ENCODE measurements around the gene GAL3ST1. TPM values are rescaled to one million over a fixed set of nuclear protein-coding genes. Genes with fewer than 3 reads are reported as not detected.
A peak's percentile ranks its signal among the peaks of the same experiment; 100 is the strongest.
"Not testable (repeated sequence)": the region's sequence is repeated elsewhere in the genome, so short reads cannot be mapped to it uniquely, and the experiment has no call there.

The GAL3ST1 gene
- total RNA-seq, 1 donor from 2014 or later = not detected

DNA sequence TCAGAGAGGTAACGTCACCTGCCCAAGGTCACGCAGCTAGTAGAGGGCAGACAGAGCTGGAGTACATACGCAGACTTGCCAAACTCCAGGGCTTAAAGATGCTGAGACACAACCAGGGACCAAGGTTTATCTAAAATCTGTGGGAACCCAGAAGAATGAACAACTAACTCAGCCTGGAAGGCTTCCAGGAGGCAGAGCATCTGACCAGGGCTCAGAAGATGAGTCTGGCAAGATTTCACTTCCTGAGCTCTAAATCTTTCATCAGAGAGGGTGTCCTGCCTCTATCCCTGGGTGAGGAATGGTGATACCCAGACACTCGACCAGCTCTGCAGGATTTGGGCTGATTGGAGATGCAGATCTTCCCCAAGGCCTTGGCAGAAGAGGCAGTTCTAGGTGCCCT, 9.1 kb downstream of the GAL3ST1 start:
- DNase-seq (ENCODE audit: low read depth) = no peak

DNA sequence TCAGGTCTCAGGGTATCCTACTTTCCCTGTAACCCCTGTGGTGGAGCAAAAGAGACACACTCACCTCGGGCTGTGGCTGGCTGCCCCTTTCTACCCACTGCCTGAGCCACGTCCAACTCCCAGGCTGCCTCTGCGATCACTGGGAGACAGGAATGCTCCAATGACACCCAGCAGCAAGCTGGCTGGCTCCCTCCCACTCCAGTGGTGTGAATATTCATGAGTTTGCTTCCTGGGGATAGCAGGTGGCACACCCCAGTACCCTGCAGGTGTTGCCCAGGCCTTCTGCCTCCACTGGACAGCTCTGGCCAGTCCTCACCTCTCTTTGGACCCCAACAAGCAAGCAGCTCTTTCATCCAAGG, 9.7 kb downstream of the GAL3ST1 start:
- no peak for DNase-seq (ENCODE audit: low read depth)

DNA sequence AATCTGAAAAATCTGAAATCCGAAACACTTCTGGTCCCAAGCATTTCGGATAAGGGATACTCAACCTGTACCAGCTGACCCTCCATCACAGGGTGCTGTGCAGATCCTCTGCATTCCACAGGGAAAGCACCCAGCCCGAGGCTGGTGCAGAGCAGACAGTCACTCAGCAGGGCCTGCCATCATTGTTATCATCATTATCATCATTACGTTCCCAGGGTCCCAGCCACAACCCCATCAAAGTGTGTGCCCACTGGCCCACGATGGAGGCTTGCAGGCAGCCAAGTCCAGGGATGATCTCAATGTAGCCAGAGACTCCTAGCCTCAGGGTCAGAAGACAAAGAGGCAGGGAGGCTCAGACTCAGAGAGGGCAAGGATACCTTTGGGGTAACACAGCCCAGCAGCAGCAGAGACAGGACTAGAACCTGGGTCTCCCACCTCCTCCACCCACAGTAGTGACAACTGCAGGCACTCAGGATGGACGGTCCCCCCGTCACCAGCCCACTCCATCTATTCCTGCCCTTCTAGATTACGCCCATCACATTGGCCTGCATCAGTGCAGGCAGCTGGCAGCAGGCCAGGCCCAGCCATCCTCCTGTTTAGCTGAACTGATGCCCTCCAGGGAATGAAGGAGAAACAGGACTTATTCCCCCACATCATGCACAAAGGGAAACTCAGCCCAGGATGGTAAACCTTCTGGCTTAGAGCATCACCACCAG, 10.3 kb downstream of the GAL3ST1 start:
- DNase-seq (ENCODE audit: low read depth) = no peak

DNA sequence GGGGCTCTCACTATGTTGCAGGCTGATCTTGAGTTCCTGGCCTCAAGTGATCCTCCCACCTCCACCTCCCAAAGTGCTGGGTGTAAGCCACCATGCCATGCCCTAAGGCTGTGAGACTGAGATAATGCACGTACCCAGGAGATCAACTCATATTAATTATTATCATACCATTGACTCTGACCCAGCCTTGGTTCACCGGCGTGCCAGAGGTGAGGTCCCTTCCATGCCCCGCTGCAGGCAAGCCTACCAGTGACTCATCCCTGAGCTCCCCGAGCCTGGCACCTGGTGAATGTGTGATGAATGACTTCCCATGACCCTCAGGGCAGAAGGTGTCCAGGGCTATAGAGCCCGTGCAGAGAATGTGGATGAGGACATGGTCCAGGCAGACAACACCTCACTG, 12.1 kb downstream of the GAL3ST1 start:
- no peak for DNase-seq (ENCODE audit: low read depth)

DNA sequence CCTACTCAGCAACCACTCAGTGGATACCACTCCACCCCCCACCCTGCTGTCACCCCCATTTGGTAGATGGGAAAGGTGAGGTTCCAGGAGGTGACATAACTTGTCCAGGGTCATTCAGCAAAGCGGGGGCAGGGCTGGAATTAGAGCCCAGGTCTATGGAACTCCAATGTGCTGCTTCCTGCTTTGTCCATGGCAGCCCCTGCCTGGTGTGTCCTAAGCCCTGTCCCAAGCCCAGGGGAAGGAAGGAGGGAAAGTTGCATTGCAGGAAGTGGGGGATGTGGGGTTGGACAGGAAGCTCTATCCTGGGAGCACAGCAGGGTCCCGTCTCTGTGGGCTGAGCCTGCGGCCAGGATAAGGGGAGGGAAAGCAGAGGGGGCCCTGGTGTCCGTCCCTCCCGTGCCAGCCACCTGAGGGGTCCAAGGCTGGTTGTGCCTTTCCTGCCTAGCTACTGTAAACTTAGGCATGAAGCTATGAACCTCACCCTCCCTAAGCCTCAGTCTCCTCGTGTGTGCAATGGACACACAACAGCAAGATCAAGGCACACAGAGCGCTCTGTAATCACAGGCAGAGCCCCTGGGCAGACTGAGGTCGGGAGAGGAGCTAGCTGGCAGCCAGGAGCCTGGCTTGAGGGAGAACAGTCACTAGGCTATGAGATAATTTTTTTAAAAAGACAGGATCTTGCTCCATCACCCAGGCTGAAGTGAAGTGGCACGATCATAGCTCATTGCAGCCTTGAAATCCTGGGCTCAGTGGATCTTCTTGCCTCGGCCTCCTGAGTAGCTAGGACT, 12.9 kb downstream of the GAL3ST1 start:
- DNase-seq (ENCODE audit: low read depth) = no peak

DNA sequence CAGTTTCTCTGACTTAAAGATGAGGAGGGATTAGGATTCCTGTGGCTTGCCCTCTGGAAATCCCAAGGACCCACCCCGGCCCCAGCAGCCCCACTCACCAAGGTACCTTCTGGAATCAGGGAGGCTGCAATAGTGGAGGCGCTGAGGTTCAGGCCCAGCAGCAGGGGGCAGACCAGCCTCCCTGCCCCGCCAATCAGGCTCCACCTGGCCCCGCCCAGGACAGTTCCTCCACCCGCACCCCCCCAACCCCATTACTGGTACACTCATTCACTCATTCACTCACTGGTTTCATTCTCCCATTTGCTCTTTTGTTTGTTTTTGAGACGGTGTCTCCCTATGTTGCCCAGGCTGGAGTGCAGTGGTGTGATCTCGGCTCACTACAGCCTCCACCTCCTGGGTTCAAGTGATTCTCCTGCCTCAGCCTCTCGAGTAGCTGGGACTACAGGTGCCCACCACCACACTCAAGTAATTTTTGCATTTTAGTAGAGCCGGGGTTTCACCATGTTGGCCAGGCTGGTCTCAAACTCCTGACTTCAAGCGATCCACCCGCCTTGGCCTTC, 13.7 kb downstream of the GAL3ST1 start:
- not testable (repeated sequence) for DNase-seq (ENCODE audit: low read depth)

DNA sequence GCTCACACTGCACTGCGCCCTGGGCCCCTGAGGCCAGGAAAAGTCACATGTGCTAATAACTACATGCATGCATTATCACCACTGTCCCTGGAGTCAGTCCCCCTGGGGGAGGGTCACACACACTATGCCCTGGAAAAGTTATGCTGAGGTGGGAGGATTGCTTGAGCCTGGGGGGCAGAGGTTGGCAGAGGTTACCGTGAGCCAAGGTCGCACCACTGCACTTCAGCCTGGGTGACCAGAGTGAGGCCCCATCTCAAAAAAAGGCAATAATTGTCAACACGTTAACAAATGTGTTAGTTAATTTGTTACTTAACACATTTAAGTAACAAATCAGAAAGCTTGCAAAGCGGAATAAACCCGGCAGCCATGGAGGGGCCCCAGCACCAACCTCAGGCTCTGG, 14.6 kb downstream of the GAL3ST1 start:
- no peak for DNase-seq (ENCODE audit: low read depth)

DNA sequence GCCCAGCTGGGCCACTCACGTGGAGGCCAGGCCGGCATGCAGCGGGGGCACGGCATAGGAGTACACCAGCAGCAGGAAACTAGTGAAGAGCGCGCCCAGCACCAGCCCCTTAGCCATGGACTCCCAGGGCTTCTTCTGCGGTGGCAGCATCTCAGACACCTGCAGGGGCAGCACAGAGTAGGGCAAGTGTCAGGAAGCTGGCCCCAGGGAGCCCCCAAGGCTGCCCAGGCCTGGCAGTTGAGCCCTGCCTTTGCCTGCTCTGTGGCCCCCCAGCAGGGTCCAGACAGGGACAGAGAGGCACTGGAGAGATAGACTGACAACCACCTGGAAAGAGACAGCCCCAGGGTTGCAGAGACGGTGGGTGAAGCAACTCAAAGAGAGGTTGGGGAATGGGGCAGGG, 17.2 kb downstream of the GAL3ST1 start:
- DNase-seq (ENCODE audit: low read depth) = no peak

DNA sequence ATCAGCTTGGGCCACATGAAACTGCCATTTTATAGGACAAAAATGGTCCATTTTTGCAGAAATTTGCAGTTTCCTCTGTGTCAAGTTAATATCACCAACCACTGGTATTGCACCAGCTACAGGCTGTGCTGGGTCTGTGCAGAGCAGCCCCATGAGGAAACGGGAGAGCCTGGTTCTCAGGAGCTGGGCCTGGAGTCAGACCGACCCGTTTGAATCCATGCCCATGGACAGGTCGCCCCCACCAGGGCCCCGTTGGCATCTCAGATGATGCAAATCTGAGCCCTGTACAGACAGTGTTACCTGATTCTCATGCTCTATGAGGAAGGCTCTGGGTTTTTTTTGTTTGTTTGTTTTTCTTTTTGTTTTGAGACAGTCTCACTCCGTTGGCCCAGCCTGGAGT, 18.1 kb downstream of the GAL3ST1 start:
- no peak for DNase-seq (ENCODE audit: low read depth)

DNA sequence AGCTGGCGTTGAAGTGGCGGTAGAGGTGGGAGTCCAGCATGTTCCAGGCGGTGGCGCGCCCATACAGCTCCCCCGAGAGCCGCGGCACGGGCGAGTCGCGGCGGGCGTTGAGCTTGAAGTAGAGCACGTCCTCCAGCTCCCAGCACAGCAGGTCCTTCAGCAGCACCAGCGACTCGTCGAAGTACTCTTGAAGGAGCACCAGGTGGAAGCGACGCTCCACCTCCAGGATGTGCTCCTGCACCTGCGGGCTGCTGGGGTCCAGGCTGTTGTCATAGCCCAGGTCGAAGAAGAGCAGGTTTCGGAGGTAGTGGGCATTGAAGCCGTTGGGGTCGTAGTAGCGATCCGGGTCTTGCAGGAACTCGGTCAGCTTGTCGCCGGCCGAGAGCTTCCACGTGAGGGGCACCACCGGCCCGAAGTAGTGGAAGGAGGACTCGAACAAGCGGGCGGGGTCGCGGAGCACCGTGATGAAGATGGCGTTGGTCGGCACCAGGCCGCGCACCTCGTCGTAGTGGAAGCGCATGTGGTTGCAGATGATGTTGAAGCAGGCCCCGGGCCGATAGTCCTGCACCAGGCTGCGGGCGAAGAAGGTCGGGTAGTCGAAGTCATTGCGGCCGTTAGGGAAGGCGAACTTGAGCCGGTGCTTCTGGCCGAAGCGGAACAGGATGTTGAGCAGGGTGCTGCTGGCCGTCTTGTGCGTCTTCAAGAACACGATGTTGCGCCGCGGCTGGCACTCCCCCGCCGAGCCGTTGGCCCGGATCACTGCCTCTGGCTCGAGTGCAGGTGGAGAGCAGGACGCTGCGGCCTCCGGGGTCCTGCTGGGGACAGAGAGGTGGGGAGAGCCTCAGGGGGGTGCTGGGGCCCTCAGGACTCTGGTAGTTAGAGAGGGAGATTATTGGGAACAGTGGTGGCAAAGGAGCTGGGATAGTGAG, 18.9 kb downstream of the GAL3ST1 start:
- no peak for DNase-seq (ENCODE audit: low read depth)

DNA sequence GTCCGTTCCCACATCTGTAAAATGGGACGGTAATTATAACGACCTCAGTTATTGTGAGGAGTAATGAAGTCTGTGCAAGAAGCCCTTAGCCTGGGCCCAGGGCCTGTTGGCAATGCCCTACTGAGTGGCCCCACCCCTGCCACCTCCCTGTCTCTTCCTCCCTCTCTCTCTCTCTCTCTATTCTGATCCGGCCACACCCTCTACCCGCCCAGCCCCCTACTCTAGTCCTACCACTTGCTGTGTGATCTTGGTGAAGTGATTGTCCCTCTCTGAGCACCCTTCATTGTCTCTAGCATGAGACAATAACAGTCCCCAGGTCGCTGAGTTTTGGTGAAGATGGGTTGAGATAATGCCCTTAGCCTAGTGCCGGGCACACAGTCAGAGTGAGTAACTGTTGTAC, 20.5 kb downstream of the GAL3ST1 start:
- DNase-seq (ENCODE audit: low read depth) = no peak

DNA sequence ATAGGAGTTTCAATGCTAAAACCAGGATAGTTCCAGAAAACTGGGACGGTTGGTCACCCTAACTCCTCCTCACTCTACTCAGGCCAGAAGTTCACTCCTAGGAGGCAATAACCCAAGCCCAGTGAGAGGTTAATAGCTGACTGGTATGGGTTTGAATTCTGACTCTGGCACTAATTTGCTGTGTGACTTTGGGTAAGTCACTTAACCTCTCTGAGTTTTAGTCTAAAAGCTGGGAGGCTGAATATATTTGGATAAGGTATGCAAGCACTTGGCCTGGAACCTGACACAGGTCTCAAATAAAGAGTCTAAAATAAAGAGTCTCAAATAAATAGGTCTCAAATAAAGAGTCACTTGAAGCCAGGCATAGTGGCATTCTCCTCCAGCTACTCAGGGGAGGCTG, 21.7 kb downstream of the GAL3ST1 start:
- no peak for DNase-seq (ENCODE audit: low read depth)

DNA sequence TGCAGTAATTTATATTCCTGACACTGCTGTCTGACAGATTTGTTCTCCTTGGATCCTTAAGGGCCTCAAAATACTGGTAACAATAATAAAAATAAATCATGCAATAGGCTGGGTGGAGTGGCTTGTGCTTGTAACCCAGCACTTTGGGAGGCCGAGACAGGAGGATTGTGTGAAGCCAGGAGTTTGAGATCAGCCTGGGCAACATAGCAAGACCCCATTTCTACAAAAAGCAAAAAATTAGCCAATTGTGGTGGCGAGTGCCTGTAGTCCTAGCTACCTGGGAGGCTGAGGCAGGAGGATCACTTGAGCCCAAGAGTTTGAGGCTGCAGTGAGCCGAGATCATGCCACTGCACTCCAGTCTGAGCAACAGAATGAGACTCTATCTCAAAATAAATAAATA, 22.7 kb downstream of the GAL3ST1 start:
- not testable (repeated sequence) for DNase-seq (ENCODE audit: low read depth)

DNA sequence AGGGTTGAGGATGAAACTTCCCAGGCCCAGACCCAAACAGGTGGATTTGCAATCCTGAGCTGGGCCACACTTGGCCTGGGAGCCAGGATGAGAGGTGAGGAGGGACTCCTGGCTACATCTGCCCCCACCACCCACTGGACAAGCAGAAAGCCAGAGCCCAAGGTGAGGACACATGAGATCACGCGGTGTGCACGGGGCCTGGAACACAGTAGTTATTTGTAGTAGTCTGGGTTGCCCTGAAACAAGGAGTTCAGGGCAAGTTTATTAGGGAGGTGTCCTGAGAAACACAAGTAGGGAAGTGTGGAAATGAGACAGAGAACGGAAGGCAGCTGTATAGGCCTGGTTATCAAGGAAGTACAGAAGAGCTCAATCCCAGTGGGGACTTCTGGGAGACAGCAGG, 27.3 kb downstream of the GAL3ST1 start:
- no peak for DNase-seq (ENCODE audit: low read depth)

DNA sequence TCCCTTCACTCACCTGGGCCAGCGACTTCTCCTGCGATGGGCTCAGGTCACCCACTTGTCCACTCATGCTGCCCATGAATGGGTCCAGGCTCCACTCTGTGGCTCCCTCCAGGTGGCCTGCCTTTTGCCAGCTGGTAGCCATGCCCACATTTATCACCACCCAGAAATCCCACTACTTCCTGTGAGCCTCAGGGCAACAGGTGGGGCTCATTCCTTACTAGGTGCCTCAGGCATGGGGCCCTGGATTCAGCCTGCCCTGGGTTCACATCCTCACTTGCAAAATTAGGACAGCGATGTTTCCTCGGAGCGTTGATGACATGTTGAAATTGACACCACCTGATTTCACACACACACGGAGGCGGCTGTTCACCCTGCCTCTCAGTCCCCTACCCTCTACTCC, 27.8 kb downstream of the GAL3ST1 start, which contains the start of gene SEC14L6:
TSS of gene SEC14L6 (minus strand) at position 126 of the 400 bp plus-strand sequence. CDS start at position 67, 59 bp downstream.
- no peak for DNase-seq (ENCODE audit: low read depth)

DNA sequence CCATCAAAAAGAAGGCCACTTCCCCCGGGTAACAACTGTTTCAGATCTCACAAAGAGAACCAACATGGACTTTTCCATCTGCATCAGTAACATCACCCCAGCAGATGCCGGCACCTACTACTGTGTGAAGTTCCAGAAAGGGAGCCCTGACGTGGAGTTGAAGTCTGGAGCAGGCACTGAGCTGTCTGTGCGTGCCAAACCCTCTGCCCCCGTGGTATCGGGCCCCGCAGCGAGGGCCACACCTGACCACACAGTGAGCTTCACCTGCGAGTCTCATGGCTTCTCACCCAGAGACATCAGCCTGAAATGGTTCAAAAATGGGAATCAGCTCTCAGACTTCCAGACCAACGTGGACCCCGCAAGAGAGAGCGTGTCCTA, 31.7 kb downstream of the GAL3ST1 start:
- DNase-seq (ENCODE audit: low read depth) = no peak

DNA sequence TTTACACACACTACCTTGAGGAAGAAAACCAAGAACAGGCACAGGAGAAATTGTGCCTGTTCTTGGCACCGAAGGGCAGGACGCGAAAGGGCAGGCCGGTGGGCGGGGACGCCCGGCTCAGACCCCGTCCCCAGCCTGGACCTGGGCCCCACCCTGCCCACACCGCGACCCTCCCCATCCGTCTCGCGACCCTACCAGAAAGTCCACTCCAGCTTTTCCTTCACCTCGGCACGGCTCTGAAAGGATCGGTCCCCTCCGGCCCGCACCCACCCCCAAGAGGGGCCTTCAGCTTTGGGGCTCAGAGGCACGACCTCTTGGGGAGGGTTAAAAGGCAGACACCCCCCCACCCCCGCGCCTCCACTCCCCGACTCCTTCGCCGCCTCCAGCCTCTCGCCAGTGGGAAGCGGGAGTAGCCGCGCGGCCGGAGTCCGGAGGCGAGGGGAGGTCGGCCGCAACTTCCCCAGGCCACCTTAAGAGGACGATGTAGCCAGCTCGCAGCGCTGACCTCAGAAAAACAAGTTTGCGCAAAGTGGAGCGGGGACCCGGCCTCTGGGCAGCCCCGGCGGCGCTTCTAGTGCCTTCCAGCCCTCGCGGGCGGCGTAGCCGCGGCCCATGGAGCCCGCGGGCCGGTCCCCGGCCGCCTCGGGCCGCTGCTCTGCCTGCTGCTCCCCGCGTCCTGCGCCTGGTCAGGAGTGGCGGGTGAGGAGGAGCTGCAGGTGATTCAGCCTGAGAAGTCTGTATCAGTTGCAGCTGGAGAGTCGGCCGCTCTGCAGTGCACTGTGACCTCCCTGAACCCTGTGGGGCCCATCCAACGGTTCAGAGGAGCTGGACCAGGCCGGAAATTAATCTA, 32.3 kb downstream of the GAL3ST1 start:
- DNase-seq (ENCODE audit: low read depth) = no peak

DNA sequence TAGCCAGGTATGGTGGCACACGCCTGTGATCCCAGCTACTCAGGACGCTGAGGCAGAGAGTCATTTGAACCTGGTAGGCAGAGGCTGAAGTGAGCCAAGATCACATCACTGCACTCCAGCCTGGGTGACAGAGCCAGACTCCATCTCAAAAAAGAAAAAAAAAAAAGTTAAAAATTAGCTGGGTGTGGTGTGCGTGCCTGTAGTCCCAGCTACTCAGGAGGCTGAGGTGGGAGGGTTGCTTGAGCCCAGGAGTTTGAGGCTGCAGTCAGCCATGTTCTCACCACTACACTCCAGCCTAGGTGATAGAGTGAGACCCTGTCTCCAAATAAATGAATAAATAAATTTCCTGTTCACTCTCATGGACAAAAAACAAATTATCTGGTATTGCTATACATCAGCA, 33.0 kb downstream of the GAL3ST1 start:
- not testable (repeated sequence) for DNase-seq (ENCODE audit: low read depth)

DNA sequence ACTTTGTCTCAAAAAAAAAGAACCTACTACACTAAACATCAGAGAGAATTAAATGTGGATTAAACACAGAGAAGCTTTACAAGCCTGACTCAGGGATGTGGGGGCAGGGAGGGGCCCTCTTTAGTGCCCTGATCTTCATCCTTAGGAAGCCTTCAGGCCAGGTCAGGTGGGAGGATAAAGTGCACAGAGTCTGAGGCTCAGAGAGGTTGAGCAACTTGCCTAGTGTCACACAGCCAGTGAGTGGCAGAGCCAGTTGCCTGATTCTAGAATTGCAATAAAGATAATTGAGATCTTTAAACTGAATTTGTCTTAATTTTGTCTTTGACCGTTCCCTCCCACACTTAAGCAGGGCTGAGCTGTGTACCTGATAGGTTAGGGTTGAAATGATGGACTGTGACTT, 35.1 kb downstream of the GAL3ST1 start:
- DNase-seq (ENCODE audit: low read depth) = no peak

DNA sequence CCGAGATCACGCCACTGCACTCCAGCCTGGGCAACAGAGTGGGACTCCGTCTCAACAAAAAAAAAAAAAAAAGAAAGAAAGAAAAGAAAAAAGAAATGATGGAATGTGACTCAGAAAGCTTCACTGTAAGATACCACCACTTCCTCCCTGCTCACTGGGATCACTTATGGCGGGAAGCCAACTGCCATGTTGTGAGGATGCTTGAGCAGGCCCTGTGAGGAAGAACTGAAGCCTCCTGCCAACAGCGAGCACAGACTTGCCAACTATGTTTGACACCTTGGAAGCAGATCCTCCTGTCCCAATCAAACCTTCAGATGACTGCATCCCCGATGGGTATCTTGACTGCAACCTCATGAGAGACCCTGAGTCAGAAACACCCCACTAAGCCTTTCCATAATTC, 36.2 kb downstream of the GAL3ST1 start:
- DNase-seq (ENCODE audit: low read depth) = peak; percentile 16

Data from myocyte (in vitro differentiated cells).